Caco-2 (cell line): Measurements from ENCODE around the gene TERB1. TPM values are rescaled to one million over a fixed set of nuclear protein-coding genes. Genes with fewer than 3 reads are reported as not detected.

ENCODE experiments used
- BruUV-seq: library from RNA; stranded (reverse); fragments of 400-500 nt; replicated peaks from 2 replicates; lab custom pipeline; 2021; lab: Mats Ljungman, UMichigan
- CTCF ChIA-PET: fragments of 300-600 bp; sonication (Branson Sonifier 250); formaldehyde crosslinking; loops from one replicate; lab custom pipeline; 2022; ENCODE audit warnings: antibody characterized with exemption; lab: Charles Lee
- POLR2A ChIA-PET: fragments of 300-600 bp; sonication (Branson Sonifier 250); formaldehyde crosslinking; loops from one replicate; lab custom pipeline; 2022; ENCODE audit warnings: antibody characterized with exemption; lab: Charles Lee
- DNase-seq, 2 experiments: peaks; one replicate each; pipeline versions ENCODE4 v3.0.0 to v3.0.0-alpha.2; 2020 to 2022
- H3K27me3 ChIP-seq: replicated peaks from 2 replicates; pipeline ENCODE4 v1.6.0; 2011; ENCODE audit warnings: low read length; ENCODE audit not compliant: control insufficient read depth, insufficient read depth
- H3K36me3 ChIP-seq: 2 replicates; pipeline ENCODE4 v1.5.1; 2011; ENCODE audit warnings: low read length; ENCODE audit not compliant: control insufficient read depth, insufficient read depth
- H3K4me1 ChIP-seq: fragments of 250-450 bp; sonication (Bioruptor Pico); 2 replicates; pipeline ENCODE4 v1.5.1; 2020; ENCODE audit warnings: mild to moderate bottlenecking
- H3K4me3 ChIP-seq: 2 replicates; pipeline ENCODE4 v1.5.1; 2011; ENCODE audit warnings: low read depth, mild to moderate bottlenecking, control low read depth, low read length
- H3K9me3 ChIP-seq: fragments of 250-450 bp; sonication (Bioruptor Pico); 2 replicates; pipeline ENCODE4 v1.5.1; 2020; ENCODE audit warnings: mild to moderate bottlenecking, moderate library complexity
- H3K27ac Mint-ChIP-seq: one replicate; pipeline ENCODE4 v1.8.0; 2022; ENCODE audit warnings: mixed read lengths; ENCODE audit not compliant: unreplicated experiment
- H3K27me3 Mint-ChIP-seq: one replicate; pipeline ENCODE4 v1.8.0; 2022; ENCODE audit warnings: mixed read lengths; ENCODE audit not compliant: insufficient read depth, unreplicated experiment
- H3K36me3 Mint-ChIP-seq: one replicate; pipeline ENCODE4 v1.8.0; 2022; ENCODE audit warnings: mild to moderate bottlenecking, mixed read lengths; ENCODE audit not compliant: insufficient read depth, unreplicated experiment
- H3K4me1 Mint-ChIP-seq: one replicate; pipeline ENCODE4 v1.8.0; 2022; ENCODE audit warnings: low read depth, mixed read lengths; ENCODE audit not compliant: unreplicated experiment
- H3K4me3 Mint-ChIP-seq: one replicate; pipeline ENCODE4 v1.8.0; 2022; ENCODE audit warnings: mild to moderate bottlenecking, moderate library complexity, mixed read lengths; ENCODE audit not compliant: unreplicated experiment
- H3K9me3 Mint-ChIP-seq: one replicate; pipeline ENCODE4 v1.8.0; 2022; ENCODE audit warnings: mixed read lengths; ENCODE audit not compliant: unreplicated experiment
- intact Hi-C: fragments of 100-400 bp; cut with micrococcal nuclease; formaldehyde crosslinking; loops from one replicate; pipeline ENCODE4 v1.10.0; 2022; ENCODE audit not compliant: unreplicated experiment
- total RNA-seq: library from RNA; stranded (reverse); gene quantifications from 2 replicates; pipeline ENCODE4 v1.2.3, GENCODE V29; 2022
- TF ChIP-seq, protein P1 (sequence below), 2 experiments: fragments of 200-600 bp in 1 of 2; IDR thresholded peaks; 1 replicate in 1 of 2; 2 replicates in 1 of 2; pipeline versions ENCODE4 v1.5.1 to v1.8.0; 2011 to 2022; ENCODE audit warnings: antibody characterized with exemption in 1 of 2, control low read depth in 1 of 2, inconsistent platforms in 1 of 2, low read depth in 1 of 2, low read length in 1 of 2, mild to moderate bottlenecking in 1 of 2, moderate library complexity in 1 of 2; ENCODE audit not compliant: insufficient read depth in 1 of 2, severe bottlenecking in 1 of 2, unreplicated experiment in 1 of 2

Gene TERB1
- total RNA-seq, 1 experiment from 2014 or later = not detected

DNA sequence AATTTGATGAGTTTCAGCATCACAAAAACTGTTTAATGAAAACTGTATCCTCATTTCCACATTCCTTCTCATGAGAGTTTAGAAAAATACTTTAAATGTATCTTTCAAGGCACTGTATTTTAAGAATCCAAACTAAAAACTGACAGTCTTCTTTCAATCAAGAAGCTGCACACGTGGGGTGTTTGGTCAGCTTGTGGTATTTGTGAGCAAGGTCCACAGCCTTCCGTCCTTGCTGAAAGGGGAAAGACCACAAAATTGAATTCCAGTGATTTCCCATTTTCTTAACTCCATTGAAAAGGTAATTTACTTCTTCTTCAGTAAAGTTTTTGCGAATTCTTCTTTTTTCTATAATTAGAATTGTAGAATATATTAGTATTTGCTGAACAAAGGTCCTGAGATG is 46.6 kb downstream of the TERB1 start:
- intact Hi-C loops = loop anchor here (5.0 to 10.0 kb wide), 2 partner anchors 110 to 148 kb away; no protein-coding TSS in a partner anchor
- Histone ChIP-seq H3K9me3 (no peaks in the 10 kb centered on the region), H3K27me3 (no peaks in the 10 kb centered on the region), H3K4me3 (no peak overlapping the region), H3K4me1 (peaks cover 12% of the 10 kb centered on the region; the same call in 1 of the 2 replicates), H3K36me3 (no peaks in the 10 kb centered on the region)
- Mint-ChIP-seq H3K36me3 (peaks cover 9% of the 10 kb centered on the region), H3K4me3 (no peak overlapping the region), H3K27me3 (no peaks in the 10 kb centered on the region), H3K4me1 (peaks cover 16% of the 10 kb centered on the region), H3K9me3 (no peaks in the 10 kb centered on the region), H3K27ac (no peak overlapping the region)
- DNase-seq = no peak
- BruUV-seq = no TSS peak
- ChIA-PET POLR2A (interaction anchor here (1.0 kb wide), 1 partner anchor 19 kb away, joined by 3 read pairs; no protein-coding TSS in a partner anchor), CTCF (interaction anchor here (1.2 kb wide), 1 partner anchor 76 kb away, joined by 3 read pairs; the partner anchor contains the start of gene NAE1)
- TF ChIP-seq, protein P1, sequence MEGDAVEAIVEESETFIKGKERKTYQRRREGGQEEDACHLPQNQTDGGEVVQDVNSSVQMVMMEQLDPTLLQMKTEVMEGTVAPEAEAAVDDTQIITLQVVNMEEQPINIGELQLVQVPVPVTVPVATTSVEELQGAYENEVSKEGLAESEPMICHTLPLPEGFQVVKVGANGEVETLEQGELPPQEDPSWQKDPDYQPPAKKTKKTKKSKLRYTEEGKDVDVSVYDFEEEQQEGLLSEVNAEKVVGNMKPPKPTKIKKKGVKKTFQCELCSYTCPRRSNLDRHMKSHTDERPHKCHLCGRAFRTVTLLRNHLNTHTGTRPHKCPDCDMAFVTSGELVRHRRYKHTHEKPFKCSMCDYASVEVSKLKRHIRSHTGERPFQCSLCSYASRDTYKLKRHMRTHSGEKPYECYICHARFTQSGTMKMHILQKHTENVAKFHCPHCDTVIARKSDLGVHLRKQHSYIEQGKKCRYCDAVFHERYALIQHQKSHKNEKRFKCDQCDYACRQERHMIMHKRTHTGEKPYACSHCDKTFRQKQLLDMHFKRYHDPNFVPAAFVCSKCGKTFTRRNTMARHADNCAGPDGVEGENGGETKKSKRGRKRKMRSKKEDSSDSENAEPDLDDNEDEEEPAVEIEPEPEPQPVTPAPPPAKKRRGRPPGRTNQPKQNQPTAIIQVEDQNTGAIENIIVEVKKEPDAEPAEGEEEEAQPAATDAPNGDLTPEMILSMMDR (IDR thresholded peaks at IDR 0.05; ENCODE audit: insufficient read depth in 1 of 2, low read depth in 1 of 2, low read length in 1 of 2, severe bottlenecking in 1 of 2, unreplicated experiment in 1 of 2) = no peak

DNA sequence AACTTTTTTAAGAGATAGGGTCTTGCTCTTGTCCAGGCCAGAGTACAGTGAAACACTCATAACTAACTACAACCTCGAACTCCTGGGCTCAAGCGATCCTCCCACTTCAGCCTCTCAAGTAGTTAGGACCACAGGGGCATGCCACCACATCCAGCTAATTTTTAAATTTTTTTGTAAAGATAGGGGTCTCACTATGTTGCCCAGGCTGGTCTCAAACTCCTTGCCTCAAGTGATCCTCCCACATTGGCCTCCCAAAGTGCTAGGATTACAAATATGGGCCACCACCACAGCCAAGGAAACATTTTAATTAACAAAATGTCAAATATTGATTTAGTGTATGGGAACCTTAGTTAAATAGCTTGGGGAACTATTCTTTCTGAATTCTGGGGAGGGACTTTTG is 47.2 kb downstream of the TERB1 start:
- POLR2A ChIA-PET = no interaction called here

DNA sequence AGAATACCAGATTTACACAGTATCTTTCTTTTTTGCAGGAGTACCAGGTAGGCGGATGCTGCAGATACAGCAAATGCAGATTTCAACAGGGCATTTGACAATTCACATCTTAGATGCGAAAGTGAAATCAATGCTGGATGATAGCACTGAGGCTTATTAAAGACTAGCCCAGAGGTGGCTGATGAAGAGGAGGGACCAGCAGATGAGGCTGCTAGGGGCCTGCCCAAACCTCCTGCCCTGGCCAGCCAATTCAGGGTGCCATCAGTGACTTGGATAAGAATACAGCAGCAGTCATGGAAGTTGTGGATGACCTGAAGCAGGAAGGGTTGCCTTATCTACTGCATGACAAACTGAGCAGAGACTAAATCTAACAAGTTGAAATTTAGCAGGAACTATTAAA is 48.4 kb downstream of the TERB1 start:
- Histone ChIP-seq H3K4me1 (peaks cover 12% of the 10 kb centered on the region; the same call in 1 of the 2 replicates), H3K4me3 (no peak overlapping the region), H3K36me3 (no peaks in the 10 kb centered on the region), H3K9me3 (no peaks in the 10 kb centered on the region), H3K27me3 (no peaks in the 10 kb centered on the region)
- intact Hi-C loops = loop anchor here (5.0 to 10.0 kb wide), 2 partner anchors 112 to 146 kb away; no protein-coding TSS in a partner anchor
- no peak overlapping the region for H3K27ac Mint-ChIP-seq
- H3K9me3 Mint-ChIP-seq = no peaks in the 10 kb centered on the region
- H3K36me3 Mint-ChIP-seq = peaks cover 27% of the 10 kb centered on the region
- POLR2A ChIA-PET = no interaction called here
- TF ChIP-seq, protein P1 (IDR thresholded peaks at IDR 0.05; ENCODE audit: insufficient read depth in 1 of 2, low read depth in 1 of 2, low read length in 1 of 2, severe bottlenecking in 1 of 2, unreplicated experiment in 1 of 2) = no peak
- CTCF ChIA-PET = interaction anchor here (1.9 kb wide), 1 partner anchor 15 kb away, joined by 5 read pairs; no protein-coding TSS in a partner anchor
- DNase-seq = no peak
- H3K4me3 Mint-ChIP-seq = no peak overlapping the region
- no TSS peak for BruUV-seq
- no peaks in the 10 kb centered on the region for H3K27me3 Mint-ChIP-seq
- H3K4me1 Mint-ChIP-seq = peaks cover 26% of the 10 kb centered on the region

More for the DNA sequence above, 47.2 kb downstream of the TERB1 start:
- CTCF ChIA-PET = interaction anchor here (1.2 kb wide), 1 partner anchor 76 kb away, joined by 3 read pairs; the partner anchor contains the start of gene NAE1
- TF ChIP-seq, protein P1 (IDR thresholded peaks at IDR 0.05; ENCODE audit: insufficient read depth in 1 of 2, low read depth in 1 of 2, low read length in 1 of 2, severe bottlenecking in 1 of 2, unreplicated experiment in 1 of 2) = no peak
- no peaks in the 10 kb centered on the region for H3K27me3 Mint-ChIP-seq
- H3K27ac Mint-ChIP-seq = no peak overlapping the region
- H3K36me3 Mint-ChIP-seq = peaks cover 14% of the 10 kb centered on the region
- Histone ChIP-seq H3K36me3 (no peaks in the 10 kb centered on the region), H3K27me3 (no peaks in the 10 kb centered on the region), H3K9me3 (no peaks in the 10 kb centered on the region), H3K4me3 (no peak overlapping the region), H3K4me1 (peaks cover 12% of the 10 kb centered on the region; the same call in 1 of the 2 replicates)
- intact Hi-C loops = loop anchor here (5.0 to 10.0 kb wide), 2 partner anchors 111 to 147 kb away; no protein-coding TSS in a partner anchor
- H3K9me3 Mint-ChIP-seq = no peaks in the 10 kb centered on the region
- peaks cover 22% of the 10 kb centered on the region for H3K4me1 Mint-ChIP-seq
- no peak for DNase-seq
- BruUV-seq = no TSS peak
- H3K4me3 Mint-ChIP-seq = no peak overlapping the region
